HepG2 (cell line): ENCODE data around the gene PFKFB2. TPM values are rescaled to one million over a fixed set of nuclear protein-coding genes. Genes with fewer than 3 reads are reported as not detected.

Experiments
- BCL6 ChIP-seq: IDR thresholded peaks from 2 replicates; pipeline ENCODE4 v1.6.1; 2016; ENCODE audit warnings: missing genetic modification reagents, missing compliant biosample characterization
- JUND ChIP-seq: sonication (generic); formaldehyde crosslinking; IDR thresholded peaks from 2 replicates; pipeline ENCODE4 v1.8.0; 2022; ENCODE audit warnings: mild to moderate bottlenecking, missing genetic modification reagents
- LCORL ChIP-seq, 2 experiments: fragments of 450-650 bp in 1 of 2; sonication (generic) in 1 of 2; formaldehyde crosslinking in 1 of 2; IDR thresholded peaks; 2 replicates each; pipeline versions ENCODE4 v1.5.0 to v1.6.1; 2017 to 2020; ENCODE audit warnings: antibody characterized with exemption in 1 of 2, missing genetic modification reagents in 1 of 2
- REXO4 ChIP-seq: sonication (generic); formaldehyde crosslinking; IDR thresholded peaks from 2 replicates; pipeline ENCODE4 v1.8.0; 2022; ENCODE audit warnings: missing genetic modification reagents, mild to moderate bottlenecking, borderline replicate concordance
- SNAI1 ChIP-seq: sonication (generic); formaldehyde crosslinking; IDR thresholded peaks from 2 replicates; pipeline ENCODE4 v1.5.0; 2020; ENCODE audit warnings: mild to moderate bottlenecking, missing genetic modification reagents, borderline replicate concordance
- ZNF10 ChIP-seq: sonication (generic); formaldehyde crosslinking; IDR thresholded peaks from 2 replicates; pipeline ENCODE4 v1.4.0; 2020; ENCODE audit warnings: mild to moderate bottlenecking, low read depth, missing genetic modification reagents, borderline replicate concordance
- ZNF382 ChIP-seq: sonication (generic); formaldehyde crosslinking; IDR thresholded peaks from 2 replicates; pipeline ENCODE4 v1.5.0; 2020; ENCODE audit warnings: missing genetic modification reagents, mild to moderate bottlenecking, borderline replicate concordance
- ZNF484 ChIP-seq: sonication (generic); formaldehyde crosslinking; IDR thresholded peaks from 2 replicates; pipeline ENCODE4 v1.5.1; 2020; ENCODE audit warnings: mild to moderate bottlenecking, low read depth, missing genetic modification reagents, borderline replicate concordance
- ZNF530 ChIP-seq: sonication (generic); formaldehyde crosslinking; IDR thresholded peaks from 2 replicates; pipeline ENCODE4 v1.5.0; 2020; ENCODE audit warnings: low read depth, mild to moderate bottlenecking, missing genetic modification reagents
- ZNF543 ChIP-seq: sonication (generic); formaldehyde crosslinking; IDR thresholded peaks from 2 replicates; pipeline ENCODE4 v1.4.0; 2020; ENCODE audit warnings: mild to moderate bottlenecking, missing genetic modification reagents
- ZNF567 ChIP-seq: sonication (generic); formaldehyde crosslinking; IDR thresholded peaks from 2 replicates; pipeline ENCODE4 v1.8.1; 2023; ENCODE audit warnings: mild to moderate bottlenecking, missing genetic modification reagents, borderline replicate concordance
- ZNF7 ChIP-seq: IDR thresholded peaks from 2 replicates; pipeline ENCODE4 v1.6.1; 2016; ENCODE audit warnings: missing biosample characterization, missing genetic modification reagents
- ZNF782 ChIP-seq: sonication (generic); formaldehyde crosslinking; IDR thresholded peaks from 2 replicates; pipeline ENCODE4 v1.4.0; 2020; ENCODE audit warnings: missing genetic modification reagents, mild to moderate bottlenecking, borderline replicate concordance
- polyA plus RNA-seq, 8 experiments: library from polyadenylated mRNA; depleted of rRNA in 3 of 8; stranded (reverse) in 7 of 8; unstranded in 1 of 8; fragments of >200 nt; fragmentation: Illumina TruSeq in 4 of 8; extraction: Trizol in 4 of 8; gene quantifications; 2 replicates each; pipeline versions ENCODE4 v1.2.1 to v1.2.3, GENCODE V29; 2011 to 2016; ENCODE audit warnings: low read depth in 4 of 8, missing spikeins in 1 of 8, mixed read lengths in 1 of 8; ENCODE audit not compliant: insufficient read depth in 1 of 8
- total RNA-seq, 5 experiments: library from RNA; depleted of rRNA; stranded (reverse); fragments of >200 nt; fragmentation: Illumina TruSeq; extraction: Trizol; gene quantifications; 2 replicates each; pipeline ENCODE4 v1.2.3, GENCODE V29; 2016; ENCODE audit warnings: low read depth in 1 of 5
- TF ChIP-seq, protein P1 (sequence below): sonication (generic); formaldehyde crosslinking; IDR thresholded peaks from 2 replicates; pipeline ENCODE4 v1.4.0; 2020; ENCODE audit warnings: low read depth, mild to moderate bottlenecking, missing genetic modification reagents
- TF ChIP-seq, protein P2 (sequence below): sonication (generic); formaldehyde crosslinking; IDR thresholded peaks from 2 replicates; pipeline ENCODE4 v1.9.0; 2021; ENCODE audit warnings: mild to moderate bottlenecking, missing genetic modification reagents
- TF ChIP-seq, protein P3 (sequence below): IDR thresholded peaks from 2 replicates; pipeline ENCODE4 v1.6.1; 2016; ENCODE audit warnings: missing compliant biosample characterization, missing genetic modification reagents, borderline replicate concordance
- TF ChIP-seq, protein P4 (sequence below): IDR thresholded peaks from 2 replicates; pipeline ENCODE4 v1.6.1; 2016
- TF ChIP-seq, protein P5 (sequence below): IDR thresholded peaks from 2 replicates; pipeline ENCODE4 v1.6.1; 2016; ENCODE audit warnings: mild to moderate bottlenecking, missing biosample characterization, missing genetic modification reagents

PFKFB2 gene
- total and polyA plus RNA-seq, 2 of the 13 experiments (the other 11 are each of a cell fraction or from before 2014, with no cell fraction given): 4.6 to 10.6 TPM

DNA sequence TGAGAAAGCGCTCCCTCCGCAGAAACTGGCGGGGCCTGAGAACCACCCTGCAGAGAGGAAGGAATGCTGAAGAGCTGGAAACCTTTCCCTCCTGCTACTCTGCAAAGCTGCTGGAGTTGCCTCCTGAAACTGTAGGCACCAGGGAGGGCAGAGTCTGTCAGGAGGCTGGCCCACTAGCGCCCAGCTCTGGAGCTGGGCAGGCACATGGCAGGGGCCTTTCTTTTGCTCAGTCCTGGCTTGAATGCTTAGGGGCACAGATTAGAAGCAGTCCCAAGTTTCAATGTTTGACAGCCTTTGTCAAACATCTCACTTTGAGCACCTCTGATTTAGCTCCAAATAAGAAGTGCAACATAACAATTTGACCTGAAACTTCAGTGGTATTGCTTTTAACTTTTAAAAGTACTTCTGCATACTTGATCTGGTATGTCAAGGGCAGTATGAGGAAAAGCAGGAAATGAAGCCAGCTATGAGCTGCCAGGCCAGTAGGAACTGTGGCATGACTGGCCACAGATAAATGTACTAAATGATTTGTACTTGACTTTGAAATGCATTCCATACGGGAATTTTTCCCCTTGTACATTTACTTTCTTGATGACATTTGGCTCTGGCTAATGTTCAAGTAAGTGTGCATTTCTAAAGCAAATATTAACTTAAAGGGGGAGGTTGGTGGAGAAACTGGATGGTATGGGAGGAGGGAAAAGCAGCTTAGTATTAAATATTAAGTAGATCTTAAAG, 27.8 kb upstream of the PFKFB2 start (continued):
- TF ChIP-seq, protein P1, sequence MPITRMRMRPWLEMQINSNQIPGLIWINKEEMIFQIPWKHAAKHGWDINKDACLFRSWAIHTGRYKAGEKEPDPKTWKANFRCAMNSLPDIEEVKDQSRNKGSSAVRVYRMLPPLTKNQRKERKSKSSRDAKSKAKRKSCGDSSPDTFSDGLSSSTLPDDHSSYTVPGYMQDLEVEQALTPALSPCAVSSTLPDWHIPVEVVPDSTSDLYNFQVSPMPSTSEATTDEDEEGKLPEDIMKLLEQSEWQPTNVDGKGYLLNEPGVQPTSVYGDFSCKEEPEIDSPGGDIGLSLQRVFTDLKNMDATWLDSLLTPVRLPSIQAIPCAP (CRISPR knock-in tag): no peak
- TF ChIP-seq ZNF7 (CRISPR knock-in tag) (peak; percentile 59; the same call in 1 of the 2 replicates), ZNF484 (CRISPR knock-in tag) (no peak), ZNF382 (CRISPR knock-in tag) (no peak), JUND (no peak), REXO4 (CRISPR knock-in tag) (no peak), ZNF567 (CRISPR knock-in tag) (no peak), SNAI1 (CRISPR knock-in tag) (no peak), LCORL (IDR thresholded peaks at IDR 0.05) (no peak), LCORL (CRISPR knock-in tag; IDR thresholded peaks at IDR 0.05) (0 out of 2 replicates have a peak, but pooled peaks have one; percentile 42), ZNF543 (CRISPR knock-in tag) (no peak), ZNF530 (CRISPR knock-in tag) (no peak), ZNF782 (CRISPR knock-in tag) (no peak), ZNF10 (CRISPR knock-in tag) (no peak), BCL6 (CRISPR knock-in tag) (peak; percentile 87)
- TF ChIP-seq, protein P2, sequence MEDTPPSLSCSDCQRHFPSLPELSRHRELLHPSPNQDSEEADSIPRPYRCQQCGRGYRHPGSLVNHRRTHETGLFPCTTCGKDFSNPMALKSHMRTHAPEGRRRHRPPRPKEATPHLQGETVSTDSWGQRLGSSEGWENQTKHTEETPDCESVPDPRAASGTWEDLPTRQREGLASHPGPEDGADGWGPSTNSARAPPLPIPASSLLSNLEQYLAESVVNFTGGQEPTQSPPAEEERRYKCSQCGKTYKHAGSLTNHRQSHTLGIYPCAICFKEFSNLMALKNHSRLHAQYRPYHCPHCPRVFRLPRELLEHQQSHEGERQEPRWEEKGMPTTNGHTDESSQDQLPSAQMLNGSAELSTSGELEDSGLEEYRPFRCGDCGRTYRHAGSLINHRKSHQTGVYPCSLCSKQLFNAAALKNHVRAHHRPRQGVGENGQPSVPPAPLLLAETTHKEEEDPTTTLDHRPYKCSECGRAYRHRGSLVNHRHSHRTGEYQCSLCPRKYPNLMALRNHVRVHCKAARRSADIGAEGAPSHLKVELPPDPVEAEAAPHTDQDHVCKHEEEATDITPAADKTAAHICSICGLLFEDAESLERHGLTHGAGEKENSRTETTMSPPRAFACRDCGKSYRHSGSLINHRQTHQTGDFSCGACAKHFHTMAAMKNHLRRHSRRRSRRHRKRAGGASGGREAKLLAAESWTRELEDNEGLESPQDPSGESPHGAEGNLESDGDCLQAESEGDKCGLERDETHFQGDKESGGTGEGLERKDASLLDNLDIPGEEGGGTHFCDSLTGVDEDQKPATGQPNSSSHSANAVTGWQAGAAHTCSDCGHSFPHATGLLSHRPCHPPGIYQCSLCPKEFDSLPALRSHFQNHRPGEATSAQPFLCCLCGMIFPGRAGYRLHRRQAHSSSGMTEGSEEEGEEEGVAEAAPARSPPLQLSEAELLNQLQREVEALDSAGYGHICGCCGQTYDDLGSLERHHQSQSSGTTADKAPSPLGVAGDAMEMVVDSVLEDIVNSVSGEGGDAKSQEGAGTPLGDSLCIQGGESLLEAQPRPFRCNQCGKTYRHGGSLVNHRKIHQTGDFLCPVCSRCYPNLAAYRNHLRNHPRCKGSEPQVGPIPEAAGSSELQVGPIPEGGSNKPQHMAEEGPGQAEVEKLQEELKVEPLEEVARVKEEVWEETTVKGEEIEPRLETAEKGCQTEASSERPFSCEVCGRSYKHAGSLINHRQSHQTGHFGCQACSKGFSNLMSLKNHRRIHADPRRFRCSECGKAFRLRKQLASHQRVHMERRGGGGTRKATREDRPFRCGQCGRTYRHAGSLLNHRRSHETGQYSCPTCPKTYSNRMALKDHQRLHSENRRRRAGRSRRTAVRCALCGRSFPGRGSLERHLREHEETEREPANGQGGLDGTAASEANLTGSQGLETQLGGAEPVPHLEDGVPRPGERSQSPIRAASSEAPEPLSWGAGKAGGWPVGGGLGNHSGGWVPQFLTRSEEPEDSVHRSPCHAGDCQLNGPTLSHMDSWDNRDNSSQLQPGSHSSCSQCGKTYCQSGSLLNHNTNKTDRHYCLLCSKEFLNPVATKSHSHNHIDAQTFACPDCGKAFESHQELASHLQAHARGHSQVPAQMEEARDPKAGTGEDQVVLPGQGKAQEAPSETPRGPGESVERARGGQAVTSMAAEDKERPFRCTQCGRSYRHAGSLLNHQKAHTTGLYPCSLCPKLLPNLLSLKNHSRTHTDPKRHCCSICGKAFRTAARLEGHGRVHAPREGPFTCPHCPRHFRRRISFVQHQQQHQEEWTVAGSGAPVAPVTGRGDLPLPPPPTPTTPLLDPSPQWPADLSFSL (CRISPR knock-in tag): no peak
- TF ChIP-seq, protein P3, sequence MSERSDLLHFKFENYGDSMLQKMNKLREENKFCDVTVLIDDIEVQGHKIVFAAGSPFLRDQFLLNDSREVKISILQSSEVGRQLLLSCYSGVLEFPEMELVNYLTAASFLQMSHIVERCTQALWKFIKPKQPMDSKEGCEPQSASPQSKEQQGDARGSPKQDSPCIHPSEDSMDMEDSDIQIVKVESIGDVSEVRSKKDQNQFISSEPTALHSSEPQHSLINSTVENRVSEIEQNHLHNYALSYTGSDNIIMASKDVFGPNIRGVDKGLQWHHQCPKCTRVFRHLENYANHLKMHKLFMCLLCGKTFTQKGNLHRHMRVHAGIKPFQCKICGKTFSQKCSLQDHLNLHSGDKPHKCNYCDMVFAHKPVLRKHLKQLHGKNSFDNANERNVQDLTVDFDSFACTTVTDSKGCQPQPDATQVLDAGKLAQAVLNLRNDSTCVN (CRISPR knock-in tag): no peak
- TF ChIP-seq, protein P4, sequence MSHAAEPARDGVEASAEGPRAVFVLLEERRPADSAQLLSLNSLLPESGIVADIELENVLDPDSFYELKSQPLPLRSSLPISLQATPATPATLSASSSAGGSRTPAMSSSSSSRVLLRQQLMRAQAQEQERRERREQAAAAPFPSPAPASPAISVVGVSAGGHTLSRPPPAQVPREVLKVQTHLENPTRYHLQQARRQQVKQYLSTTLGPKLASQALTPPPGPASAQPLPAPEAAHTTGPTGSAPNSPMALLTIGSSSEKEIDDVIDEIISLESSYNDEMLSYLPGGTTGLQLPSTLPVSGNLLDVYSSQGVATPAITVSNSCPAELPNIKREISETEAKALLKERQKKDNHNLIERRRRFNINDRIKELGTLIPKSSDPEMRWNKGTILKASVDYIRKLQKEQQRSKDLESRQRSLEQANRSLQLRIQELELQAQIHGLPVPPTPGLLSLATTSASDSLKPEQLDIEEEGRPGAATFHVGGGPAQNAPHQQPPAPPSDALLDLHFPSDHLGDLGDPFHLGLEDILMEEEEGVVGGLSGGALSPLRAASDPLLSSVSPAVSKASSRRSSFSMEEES: no peak
- TF ChIP-seq, protein P5, sequence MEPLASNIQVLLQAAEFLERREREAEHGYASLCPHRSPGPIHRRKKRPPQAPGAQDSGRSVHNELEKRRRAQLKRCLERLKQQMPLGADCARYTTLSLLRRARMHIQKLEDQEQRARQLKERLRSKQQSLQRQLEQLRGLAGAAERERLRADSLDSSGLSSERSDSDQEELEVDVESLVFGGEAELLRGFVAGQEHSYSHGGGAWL (CRISPR knock-in tag): no peak
